HepG2 (cell line): ENCODE results near the gene EXOC3L4. TPM values are rescaled to one million over a fixed set of nuclear protein-coding genes. Genes with fewer than 3 reads are reported as not detected.
A peak's percentile ranks its signal among the peaks of the same experiment; 100 is the strongest.

Experiments
- ARHGAP35 ChIP-seq: sonication (generic); formaldehyde crosslinking; IDR thresholded peaks from 2 replicates; pipeline ENCODE4 v1.9.0; 2022; ENCODE audit warnings: mild to moderate bottlenecking, inconsistent platforms, moderate library complexity, missing genetic modification reagents, borderline replicate concordance
- CC2D1A ChIP-seq: sonication (generic); formaldehyde crosslinking; IDR thresholded peaks from 2 replicates; pipeline ENCODE4 v1.8.1; 2023; ENCODE audit warnings: mild to moderate bottlenecking, missing genetic modification reagents
- CSRNP2 ChIP-seq: sonication (generic); formaldehyde crosslinking; conservative IDR thresholded peaks from 2 replicates; pipeline ENCODE4 v1.8.0; 2022; ENCODE audit warnings: low read depth, missing genetic modification reagents
- FOXC1 ChIP-seq: sonication (generic); formaldehyde crosslinking; IDR thresholded peaks from 2 replicates; pipeline ENCODE4 v1.8.0; 2022; ENCODE audit warnings: mild to moderate bottlenecking, missing genetic modification reagents, borderline replicate concordance
- GABPB1 ChIP-seq: IDR thresholded peaks from 2 replicates; pipeline ENCODE4 v1.6.1; 2016; ENCODE audit warnings: mild to moderate bottlenecking, missing genetic modification reagents, moderate library complexity, missing compliant biosample characterization
- HNRNPK ChIP-seq: fragments of 200-400 bp; formaldehyde crosslinking; IDR thresholded peaks from 2 replicates; pipeline ENCODE4 v1.6.1; 2018; ENCODE audit warnings: low read length, low read depth, moderate library complexity, mild to moderate bottlenecking; ENCODE audit not compliant: poor library complexity, severe bottlenecking
- IRX3 ChIP-seq: sonication (generic); formaldehyde crosslinking; IDR thresholded peaks from 2 replicates; pipeline ENCODE4 v1.8.1; 2023; ENCODE audit warnings: mild to moderate bottlenecking, low read depth, missing genetic modification reagents, borderline replicate concordance
- JDP2 ChIP-seq: sonication (generic); formaldehyde crosslinking; IDR thresholded peaks from 2 replicates; pipeline ENCODE4 v1.8.1; 2022; ENCODE audit warnings: missing genetic modification reagents, borderline replicate concordance
- NFKB2 ChIP-seq: sonication (generic); formaldehyde crosslinking; IDR thresholded peaks from 2 replicates; pipeline ENCODE4 v1.4.0; 2020; ENCODE audit warnings: missing genetic modification reagents, borderline replicate concordance
- REL ChIP-seq: sonication (generic); formaldehyde crosslinking; conservative IDR thresholded peaks from 2 replicates; pipeline ENCODE4 v1.8.0; 2022; ENCODE audit warnings: mild to moderate bottlenecking, missing genetic modification reagents, moderate library complexity
- RXRA ChIP-seq: sonication (generic); formaldehyde crosslinking; IDR thresholded peaks from 2 replicates; pipeline ENCODE4 v1.5.1; 2020; ENCODE audit warnings: missing genetic modification reagents
- SMARCC2 ChIP-seq: fragments of 450-650 bp; IDR thresholded peaks from 2 replicates; pipeline ENCODE4 v1.6.1; 2017; ENCODE audit warnings: antibody characterized with exemption, mild to moderate bottlenecking
- STAG1 ChIP-seq: sonication (generic); formaldehyde crosslinking; IDR thresholded peaks from 2 replicates; pipeline ENCODE4 v1.4.0; 2020; ENCODE audit warnings: missing genetic modification reagents
- TAF15 ChIP-seq: fragments of 200-400 bp; formaldehyde crosslinking; IDR thresholded peaks from one replicate; pipeline ENCODE4 v1.6.1; 2018; ENCODE audit warnings: mild to moderate bottlenecking, low read depth, low read length; ENCODE audit not compliant: poor library complexity, severe bottlenecking
- TIGD3 ChIP-seq: sonication (generic); formaldehyde crosslinking; IDR thresholded peaks from 2 replicates; pipeline ENCODE4 v1.5.1; 2020; ENCODE audit warnings: mild to moderate bottlenecking, missing genetic modification reagents, borderline replicate concordance
- ZBTB7A ChIP-seq: sonication (generic); formaldehyde crosslinking; IDR thresholded peaks from 2 replicates; pipeline ENCODE4 v1.8.0; 2022; ENCODE audit warnings: mild to moderate bottlenecking, missing genetic modification reagents
- ZFP62 ChIP-seq: sonication (generic); formaldehyde crosslinking; IDR thresholded peaks from 2 replicates; pipeline ENCODE4 v1.4.0; 2020; ENCODE audit warnings: missing genetic modification reagents
- ZMAT3 ChIP-seq: sonication (generic); formaldehyde crosslinking; conservative IDR thresholded peaks from 2 replicates; pipeline ENCODE4 v1.7.0; 2021; ENCODE audit warnings: missing genetic modification reagents
- ZMYM3 ChIP-seq: sonication (generic); formaldehyde crosslinking; IDR thresholded peaks from 2 replicates; pipeline ENCODE4 v1.5.1; 2020; ENCODE audit warnings: mild to moderate bottlenecking, missing genetic modification reagents
- ZNF138 ChIP-seq: sonication (generic); formaldehyde crosslinking; IDR thresholded peaks from 2 replicates; pipeline ENCODE4 v1.5.0; 2020; ENCODE audit warnings: mild to moderate bottlenecking, low read depth, missing genetic modification reagents
- ZNF251 ChIP-seq: sonication (generic); formaldehyde crosslinking; IDR thresholded peaks from 2 replicates; pipeline ENCODE4 v1.9.0; 2021; ENCODE audit warnings: mild to moderate bottlenecking, missing genetic modification reagents
- ZNF253 ChIP-seq: sonication (generic); formaldehyde crosslinking; IDR thresholded peaks from 2 replicates; pipeline ENCODE4 v1.8.0; 2022; ENCODE audit warnings: mild to moderate bottlenecking, missing genetic modification reagents, borderline replicate concordance
- ZNF337 ChIP-seq: sonication (generic); formaldehyde crosslinking; IDR thresholded peaks from 2 replicates; pipeline ENCODE4 v1.5.1; 2020; ENCODE audit warnings: missing genetic modification reagents, low read depth, mild to moderate bottlenecking, borderline replicate concordance
- ZNF547 ChIP-seq: sonication (generic); formaldehyde crosslinking; IDR thresholded peaks from 2 replicates; pipeline ENCODE4 v1.5.1; 2020; ENCODE audit warnings: mild to moderate bottlenecking, missing genetic modification reagents
- ZNF557 ChIP-seq: sonication (generic); formaldehyde crosslinking; IDR thresholded peaks from 2 replicates; pipeline ENCODE4 v1.4.0; 2020; ENCODE audit warnings: missing genetic modification reagents
- ZNF572 ChIP-seq: sonication (generic); formaldehyde crosslinking; IDR thresholded peaks from 2 replicates; pipeline ENCODE4 v1.5.1; 2020; ENCODE audit warnings: mild to moderate bottlenecking, missing genetic modification reagents
- polyA plus RNA-seq, 8 experiments: library from polyadenylated mRNA; depleted of rRNA in 3 of 8; stranded (reverse) in 7 of 8; unstranded in 1 of 8; fragments of >200 nt; fragmentation: Illumina TruSeq in 4 of 8; extraction: Trizol in 4 of 8; gene quantifications; 2 replicates each; pipeline versions ENCODE4 v1.2.1 to v1.2.3, GENCODE V29; 2011 to 2016; ENCODE audit warnings: low read depth in 4 of 8, missing spikeins in 1 of 8, mixed read lengths in 1 of 8; ENCODE audit not compliant: insufficient read depth in 1 of 8
- total RNA-seq, 5 experiments: library from RNA; depleted of rRNA; stranded (reverse); fragments of >200 nt; fragmentation: Illumina TruSeq; extraction: Trizol; gene quantifications; 2 replicates each; pipeline ENCODE4 v1.2.3, GENCODE V29; 2016; ENCODE audit warnings: low read depth in 1 of 5
- TF ChIP-seq, protein P1 (sequence below): sonication (generic); formaldehyde crosslinking; IDR thresholded peaks from 2 replicates; pipeline ENCODE4 v1.4.0; 2020; ENCODE audit warnings: missing genetic modification reagents

The EXOC3L4 gene
- total and polyA plus RNA-seq, 2 of the 13 experiments (the other 11 are each of a cell fraction or from before 2014, with no cell fraction given): 11.8 to 27.0 TPM

DNA sequence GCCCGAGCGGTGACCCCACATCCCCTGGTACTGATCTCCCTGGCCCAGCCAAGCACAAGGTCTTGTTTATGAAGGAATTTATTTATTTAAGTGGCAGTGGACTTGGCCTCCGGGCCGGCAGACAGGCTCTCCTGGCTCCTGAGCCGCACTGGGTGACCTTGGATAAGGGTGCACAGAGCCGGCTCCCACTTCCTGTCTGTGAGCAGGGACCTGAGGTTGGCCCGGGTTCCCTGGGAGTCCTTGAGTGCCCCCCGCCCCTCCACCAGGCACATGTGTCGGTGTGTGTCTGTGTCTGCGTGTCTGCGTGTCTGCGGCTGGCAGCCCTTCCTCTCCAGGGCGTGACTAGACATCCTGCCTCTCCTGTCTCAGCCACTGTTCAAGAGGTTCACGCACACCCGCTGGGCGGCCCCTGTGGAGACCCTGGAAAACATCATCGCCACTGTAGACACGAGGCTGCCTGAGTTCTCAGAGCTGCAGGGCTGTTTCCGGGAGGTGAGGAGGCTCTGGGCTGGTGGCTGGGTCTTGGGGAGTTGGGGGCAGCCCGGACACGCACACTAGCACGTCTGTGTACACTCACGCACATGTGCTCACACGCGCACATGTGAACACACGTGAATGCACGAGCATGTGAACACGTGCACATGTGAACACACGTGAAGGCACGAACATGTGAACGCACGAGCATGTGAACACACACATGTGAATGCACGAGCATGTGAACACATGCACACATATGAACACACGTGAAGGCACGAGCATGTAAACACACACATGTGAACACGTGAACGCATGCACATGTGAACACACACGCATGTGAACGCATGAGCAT, 38.1 kb downstream of the EXOC3L4 start (continued):
- TF ChIP-seq CSRNP2 (no peak), TIGD3 (no peak), JDP2 (CRISPR knock-in tag) (no peak), ZMAT3 (CRISPR knock-in tag) (no peak), ZBTB7A (CRISPR knock-in tag) (no peak; the same call in 1 of the 2 replicates), HNRNPK (no peak), SMARCC2 (no peak), CC2D1A (CRISPR knock-in tag) (no peak), ZNF337 (CRISPR knock-in tag) (no peak), IRX3 (no peak), ZNF251 (no peak), ZFP62 (CRISPR knock-in tag) (no peak), RXRA (CRISPR knock-in tag) (peak; percentile 96), ZNF138 (CRISPR knock-in tag) (no peak), ZNF253 (no peak), TAF15 (no peak), ZNF557 (no peak), ARHGAP35 (CRISPR knock-in tag) (no peak), GABPB1 (CRISPR knock-in tag) (peak; percentile 71), ZMYM3 (CRISPR knock-in tag) (no peak), NFKB2 (no peak), ZNF572 (CRISPR knock-in tag) (no peak), ZNF547 (CRISPR knock-in tag) (no peak), REL (no peak), FOXC1 (CRISPR knock-in tag) (no peak), STAG1 (0 out of 2 replicates have a peak, but pooled peaks have one; percentile 11)
- TF ChIP-seq, protein P1, sequence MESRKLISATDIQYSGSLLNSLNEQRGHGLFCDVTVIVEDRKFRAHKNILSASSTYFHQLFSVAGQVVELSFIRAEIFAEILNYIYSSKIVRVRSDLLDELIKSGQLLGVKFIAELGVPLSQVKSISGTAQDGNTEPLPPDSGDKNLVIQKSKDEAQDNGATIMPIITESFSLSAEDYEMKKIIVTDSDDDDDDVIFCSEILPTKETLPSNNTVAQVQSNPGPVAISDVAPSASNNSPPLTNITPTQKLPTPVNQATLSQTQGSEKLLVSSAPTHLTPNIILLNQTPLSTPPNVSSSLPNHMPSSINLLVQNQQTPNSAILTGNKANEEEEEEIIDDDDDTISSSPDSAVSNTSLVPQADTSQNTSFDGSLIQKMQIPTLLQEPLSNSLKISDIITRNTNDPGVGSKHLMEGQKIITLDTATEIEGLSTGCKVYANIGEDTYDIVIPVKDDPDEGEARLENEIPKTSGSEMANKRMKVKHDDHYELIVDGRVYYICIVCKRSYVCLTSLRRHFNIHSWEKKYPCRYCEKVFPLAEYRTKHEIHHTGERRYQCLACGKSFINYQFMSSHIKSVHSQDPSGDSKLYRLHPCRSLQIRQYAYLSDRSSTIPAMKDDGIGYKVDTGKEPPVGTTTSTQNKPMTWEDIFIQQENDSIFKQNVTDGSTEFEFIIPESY (CRISPR knock-in tag): no peak
